Measurements from ENCODE around the gene C3. TPM values are rescaled to one million over a fixed set of nuclear protein-coding genes. Genes with fewer than 3 reads are reported as not detected.

Gene C3
- total RNA-seq, 4 donors from 2014 or later, result 126 to 631 (median 350) TPM

- WGBS, 2 donors, result 93 to 95% methylated on average over 24 of the region's 30 CpGs
- H3K27ac ChIP-seq, result no peak overlapping the region
- peaks cover 4 to 10% of the 10 kb centered on the region in 2 donors for H3K4me1 ChIP-seq
- H3K27me3 ChIP-seq, result no peaks in the 10 kb centered on the region
- TF ChIP-seq POLR2A (IDR thresholded peaks at IDR 0.05) (no peak), CTCF (IDR thresholded peaks at IDR 0.05) (no peak)
- peaks cover 13 to 24% of the 10 kb centered on the region in 2 donors for H3K36me3 ChIP-seq
- DNase-seq, result no peak
- no peaks in the 10 kb centered on the region for H3K9me3 ChIP-seq
- intact Hi-C loops (cut with DNase I), result loop anchor here (10.0 kb wide), 1 partner anchor 134 kb away; no protein-coding TSS in a partner anchor
- H3K4me3 ChIP-seq (replicated peaks in 1 of 3), result no peak overlapping the region
Measured at GRCh38 chr19:6730941-6731670, 10.7 kb upstream of the C3 start.

- WGBS, 2 donors, result 82 to 87% methylated on average over 9 to 17 of the region's 27 CpGs
- Histone ChIP-seq H3K27ac (no peak overlapping the region), H3K36me3 (peaks cover 13 to 24% of the 10 kb centered on the region in 2 donors), H3K4me3 (replicated peaks in 1 of 3) (no peak overlapping the region), H3K27me3 (no peaks in the 10 kb centered on the region), H3K4me1 (peaks cover 0 to 2% of the 10 kb centered on the region in 2 donors), H3K9me3 (no peaks in the 10 kb centered on the region)
- TF ChIP-seq POLR2A (IDR thresholded peaks at IDR 0.05) (no peak), CTCF (IDR thresholded peaks at IDR 0.05) (no peak)
- intact Hi-C loops (cut with DNase I), result loop anchor here (10.0 kb wide), 1 partner anchor 135 kb away; no protein-coding TSS in a partner anchor
- DNase-seq, result peak; percentile 31 to 34
Measured at GRCh38 chr19:6730153-6730804, 9.8 kb upstream of the C3 start.

GRCh38 chr19:6729573-6730152 is 9.2 kb upstream of the C3 start:
- no peak overlapping the region for H3K27ac ChIP-seq
- intact Hi-C loops (cut with DNase I), result loop anchor here (10.0 kb wide), 1 partner anchor 135 kb away; no protein-coding TSS in a partner anchor
- TF ChIP-seq POLR2A (IDR thresholded peaks at IDR 0.05) (no peak), CTCF (IDR thresholded peaks at IDR 0.05) (no peak)
- peaks cover 13 to 24% of the 10 kb centered on the region in 2 donors for H3K36me3 ChIP-seq
- 92 to 94% methylated on average over 23 of the region's 23 CpGs for WGBS, 2 donors
- H3K4me1 ChIP-seq, result no peaks in the 10 kb centered on the region
- no peak overlapping the region for H3K4me3 ChIP-seq (replicated peaks in 1 of 3)
- no peaks in the 10 kb centered on the region for H3K9me3 ChIP-seq
- no peak for DNase-seq
- H3K27me3 ChIP-seq, result no peaks in the 10 kb centered on the region

GRCh38 chr19:6728346-6728745 is 7.9 kb upstream of the C3 start:
- intact Hi-C loops (cut with DNase I), result no loop called here
- DNase-seq, result no peak
- H3K27ac ChIP-seq, result no peak overlapping the region
- TF ChIP-seq CTCF (IDR thresholded peaks at IDR 0.05), result no peak
- no peak for TF ChIP-seq POLR2A (IDR thresholded peaks at IDR 0.05)
- peaks cover 2 to 6% of the 10 kb centered on the region in 2 donors for H3K4me1 ChIP-seq
- WGBS, 2 donors, result 43 to 54% methylated on average over 8 of the region's 8 CpGs
- H3K27me3 ChIP-seq, result no peaks in the 10 kb centered on the region
- no peaks in the 10 kb centered on the region for H3K9me3 ChIP-seq
- H3K36me3 ChIP-seq, result peaks cover 9 to 24% of the 10 kb centered on the region in 2 donors
- no peak overlapping the region for H3K4me3 ChIP-seq (replicated peaks in 1 of 3)

Measured in thyroid gland (tissue), 4 donors.